Endothelial cell of umbilical vein (primary cell): Measurements from ENCODE around the gene TMEM62. TPM values are rescaled to one million over a fixed set of nuclear protein-coding genes. Genes with fewer than 3 reads are reported as not detected.

Experiments used
- BruUV-seq: library from RNA; stranded (reverse); fragments of 400-500 nt; replicated peaks from 2 replicates; lab custom pipeline; 2021; lab: Mats Ljungman, UMichigan
- CTCF ChIA-PET: fragments of 300-600, 350-600 bp; sonication (Branson Sonifier 250); formaldehyde crosslinking; loops from one replicate; lab custom pipeline; 2021; ENCODE audit warnings: antibody characterized with exemption, inconsistent platforms; lab: Charles Lee
- POLR2A ChIA-PET: fragments of 300-600, 350-600 bp; sonication (Branson Sonifier 250); formaldehyde crosslinking; loops from one replicate; lab custom pipeline; 2021; ENCODE audit warnings: antibody characterized with exemption, inconsistent platforms; lab: Charles Lee
- DNase-seq: peaks from one replicate; pipeline ENCODE4 v3.0.0-alpha.2; 2011; ENCODE audit warnings: low read depth, low spot score
- FAIRE-seq: peaks from 2 replicates; lab custom pipeline; 2011; peaks lifted over from hg19 to GRCh38; lab: Jason Lieb, UNC
- H2AFZ ChIP-seq: 2 replicates; pipeline ENCODE4 v1.6.0; 2012; ENCODE audit warnings: low read depth, low read length, control low read depth, inconsistent platforms
- H3K27ac ChIP-seq: 2 replicates; pipeline ENCODE4 v1.5.1; 2011; ENCODE audit warnings: low read depth, mild to moderate bottlenecking, control low read depth, low read length, moderate library complexity; ENCODE audit not compliant: insufficient read depth
- H3K27me3 ChIP-seq, 2 experiments: 2 replicates each; pipeline versions ENCODE4 v1.6.0 to v1.6.1; 2011; ENCODE audit warnings: low read length in 2 of 2, mixed read lengths in 1 of 2; ENCODE audit not compliant: control insufficient read depth in 2 of 2, insufficient read depth in 2 of 2
- H3K36me3 ChIP-seq, 2 experiments: 2 replicates in 1 of 2; 3 replicates in 1 of 2; pipeline ENCODE4 v1.5.1; 2011; ENCODE audit warnings: low read length in 2 of 2, mild to moderate bottlenecking in 1 of 2, moderate library complexity in 1 of 2; ENCODE audit not compliant: control insufficient read depth in 2 of 2, insufficient read depth in 2 of 2; ENCODE audit errors: extremely low read depth in 1 of 2
- H3K4me1 ChIP-seq: 3 replicates; pipeline ENCODE4 v1.5.1; 2011; ENCODE audit warnings: mild to moderate bottlenecking, low read length; ENCODE audit not compliant: control insufficient read depth, insufficient read depth; ENCODE audit errors: extremely low read depth
- H3K4me2 ChIP-seq: 2 replicates; pipeline ENCODE4 v1.6.1; 2011; ENCODE audit warnings: low read length, control low read depth, mixed read lengths; ENCODE audit not compliant: insufficient read depth
- H3K4me3 ChIP-seq, 3 experiments: fragments of 200-600 bp in 1 of 3; sonication (generic), shearing (Covaris generic) in 1 of 3; replicated peaks in 1 of 3; 2 replicates each; pipeline ENCODE4 v1.5.1; 2011 to 2016; ENCODE audit warnings: control low read depth in 3 of 3, low read length in 3 of 3, mild to moderate bottlenecking in 2 of 3, inconsistent platforms in 1 of 3, low read depth in 1 of 3, moderate library complexity in 1 of 3; ENCODE audit not compliant: insufficient read depth in 1 of 3
- H3K79me2 ChIP-seq: 2 replicates; pipeline ENCODE4 v1.6.0; 2012; ENCODE audit warnings: low read length, inconsistent platforms; ENCODE audit not compliant: control insufficient read depth, insufficient read depth
- H3K9ac ChIP-seq: replicated peaks from 2 replicates; pipeline ENCODE3; 2011; ENCODE audit warnings: low read length, control low read depth; ENCODE audit not compliant: insufficient read depth; ENCODE audit errors: extremely low read depth
- H3K9me1 ChIP-seq: replicated peaks from 3 replicates; pipeline ENCODE4 v1.6.0; 2011; ENCODE audit warnings: mild to moderate bottlenecking, low read length; ENCODE audit not compliant: control insufficient read depth, insufficient read depth; ENCODE audit errors: extremely low read depth
- H3K9me3 ChIP-seq: replicated peaks from 2 replicates; pipeline ENCODE4 v1.5.1; 2012; ENCODE audit warnings: low read length, inconsistent platforms; ENCODE audit not compliant: control insufficient read depth, insufficient read depth
- H4K20me1 ChIP-seq: replicated peaks from 2 replicates; pipeline ENCODE3; 2011; ENCODE audit warnings: mild to moderate bottlenecking, low read length; ENCODE audit not compliant: control insufficient read depth, insufficient read depth; ENCODE audit errors: extremely low read depth
- CTCF ChIP-seq, 2 donors: IDR thresholded peaks; 1 replicate in 1 of 2; 2 replicates in 1 of 2; pipeline ENCODE4 v1.5.1; 2011; ENCODE audit warnings: low read length in 2 of 2, mild to moderate bottlenecking in 2 of 2, moderate library complexity in 2 of 2, control low read depth in 1 of 2, inconsistent platforms in 1 of 2, low read depth in 1 of 2; ENCODE audit not compliant: insufficient read depth in 1 of 2; ENCODE audit errors: extremely low read depth in 1 of 2
- EZH2 ChIP-seq: IDR thresholded peaks from 2 replicates; pipeline ENCODE4 v1.6.1; 2012; ENCODE audit warnings: borderline replicate concordance, low read depth, mild to moderate bottlenecking, moderate library complexity, low read length, inconsistent platforms; ENCODE audit not compliant: severe bottlenecking
- FOS ChIP-seq: IDR thresholded peaks from 2 replicates; pipeline ENCODE4 v1.6.1; 2011; ENCODE audit warnings: mild to moderate bottlenecking, low read length, moderate library complexity, borderline replicate concordance; ENCODE audit not compliant: insufficient read depth
- GATA2 ChIP-seq: IDR thresholded peaks from 2 replicates; pipeline ENCODE4 v1.7.0; 2011; ENCODE audit warnings: low read depth, mild to moderate bottlenecking, moderate library complexity, mixed read lengths, low read length; ENCODE audit not compliant: insufficient read length, insufficient read depth
- JUN ChIP-seq: IDR thresholded peaks from 2 replicates; pipeline ENCODE4 v1.6.1; 2011; ENCODE audit warnings: borderline replicate concordance, low read depth; ENCODE audit not compliant: insufficient read length, insufficient read depth
- MAX ChIP-seq: IDR thresholded peaks from 2 replicates; pipeline ENCODE4 v1.6.1; 2011; ENCODE audit not compliant: insufficient read depth, insufficient read length
- MYC ChIP-seq: IDR thresholded peaks from one replicate; pipeline ENCODE4 v1.6.1; 2011; ENCODE audit warnings: mild to moderate bottlenecking, low read depth, low read length
- POLR2A ChIP-seq: IDR thresholded peaks from 2 replicates; pipeline ENCODE4 v1.6.1; 2012; ENCODE audit warnings: low read depth, mild to moderate bottlenecking, control low read depth, low read length
- POLR2AphosphoS5 ChIP-seq: IDR thresholded peaks from 2 replicates; pipeline ENCODE4 v1.6.1; 2012; ENCODE audit warnings: low read depth, mild to moderate bottlenecking, control low read depth, low read length, moderate library complexity; ENCODE audit not compliant: insufficient read depth
- dilution Hi-C: fragments of 300-500 bp; cut with MboI; formaldehyde crosslinking; loops from one replicate; pipeline ENCODE4 v1.15.0; 2019; ENCODE audit warnings: low sequenced_read_pairs; ENCODE audit not compliant: extremely low pct_ligation_motif_present
- intact Hi-C: fragments of 100-400 bp; cut with micrococcal nuclease; formaldehyde crosslinking; loops from one replicate; pipeline ENCODE4 v1.10.0; 2022
- polyA plus RNA-seq, 4 experiments: library from polyadenylated mRNA; depleted of rRNA in 3 of 4; stranded (reverse) in 3 of 4; unstranded in 1 of 4; fragments of >200 nt; gene quantifications; 2 replicates each; pipeline versions ENCODE4 v1.2.1 to v1.2.3, GENCODE V29; 2011 to 2012; ENCODE audit warnings: missing spikeins in 1 of 4
- total RNA-seq: library from RNA; stranded (reverse); gene quantifications from 2 replicates; pipeline ENCODE4 v1.2.3, GENCODE V29; 2021

Gene TMEM62
- total and polyA plus RNA-seq, 2 donors (not counting 3 experiments of a cell fraction or from before 2014, with no cell fraction given): 10.4 to 22.2 TPM

- no peak for FAIRE-seq
- no peaks in the 10 kb centered on the region for H4K20me1 ChIP-seq
Observed at GRCh38 chr15:43210172-43210745, 76.9 kb downstream of the TMEM62 start.

More at GRCh38 chr15:43210172-43210745, 76.9 kb downstream of the TMEM62 start:
- Histone ChIP-seq H3K9me1 (no peaks in the 10 kb centered on the region), H3K4me3 (no peak overlapping the region), H3K27ac (no peak overlapping the region), H3K4me1 (no peaks in the 10 kb centered on the region), H3K27me3 (peaks cover 9 to 23% of the 10 kb centered on the region in 2 experiments), H3K36me3 (no peaks in the 10 kb centered on the region), H3K9ac (no peak overlapping the region), H2AFZ (no peak overlapping the region), H3K9me3 (no peaks in the 10 kb centered on the region), H3K4me2 (no peak overlapping the region), H3K79me2 (no peaks in the 10 kb centered on the region)
- CTCF ChIA-PET: interaction anchor here (2.4 to 3.0 kb wide), 2 partner anchors 15 to 75 kb away, joined by 9 to 40 read pairs; no protein-coding TSS in a partner anchor
- TF ChIP-seq FOS: no peak
- TF ChIP-seq POLR2A: no peak
- no peak for TF ChIP-seq MAX
- no peak for TF ChIP-seq CTCF (IDR thresholded peaks at IDR 0.05; ENCODE audit: extremely low read depth in 1 of 2, insufficient read depth in 1 of 2, low read depth in 1 of 2, low read length in 2 of 2)
- no peak for TF ChIP-seq POLR2AphosphoS5
- TF ChIP-seq MYC: no peak
- TF ChIP-seq JUN: no peak
- TF ChIP-seq EZH2: no peak
- TF ChIP-seq GATA2: no peak
- no TSS peak for BruUV-seq
- no peak for DNase-seq
- POLR2A ChIA-PET: no interaction called here
- intact Hi-C loops: no loop called here
- dilution Hi-C loops: no loop called here
